Measurements from ENCODE around the gene ATG9B. TPM values are rescaled to one million over a fixed set of nuclear protein-coding genes. Genes with fewer than 3 reads are reported as not detected.

ATG9B gene
- total RNA-seq, 4 donors from 2014 or later = 47.6 to 125 (median 59.8) TPM

DNA sequence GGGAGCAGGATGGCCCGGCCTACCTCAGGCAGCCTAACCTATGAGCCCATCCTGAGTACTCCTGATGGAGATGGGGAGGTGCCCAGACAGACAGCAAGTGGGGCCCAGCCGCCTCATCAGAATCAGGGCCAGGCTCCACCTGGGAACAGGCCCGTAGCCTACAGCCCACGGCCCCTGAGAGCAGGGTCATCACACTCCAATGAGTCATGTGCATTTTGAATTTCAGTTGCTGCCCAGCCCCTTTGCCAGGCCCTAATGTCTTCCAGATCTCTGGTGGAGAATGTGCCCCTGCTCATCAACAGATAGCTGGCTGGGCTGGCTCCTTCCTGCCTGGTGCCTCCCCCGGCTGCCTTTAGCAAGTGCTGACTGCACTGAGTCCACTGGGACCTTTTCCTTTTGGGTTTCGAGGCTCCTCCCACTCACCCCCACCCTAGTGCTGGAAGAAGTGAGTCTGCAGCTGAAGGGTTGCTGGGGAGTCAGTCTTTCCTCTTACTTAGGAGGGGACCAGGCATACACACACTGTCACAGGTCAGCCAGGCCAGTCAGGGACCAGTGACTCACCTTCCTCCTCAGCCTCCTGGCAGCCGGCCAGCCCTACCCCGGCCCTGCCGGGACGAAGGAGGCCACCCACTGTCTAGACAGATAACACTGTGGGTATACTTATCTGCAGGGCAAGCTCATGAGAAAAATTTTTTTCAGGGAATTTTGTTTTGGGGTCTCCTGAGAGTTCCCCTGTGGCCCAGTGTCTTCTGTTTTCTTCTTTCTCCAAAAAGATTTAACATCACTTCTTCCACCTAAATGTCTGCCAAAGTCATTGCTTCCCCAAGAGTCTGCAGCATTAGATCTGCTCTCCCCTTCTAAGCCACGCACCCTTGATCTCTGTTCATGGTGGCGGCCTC lies 14.9 kb upstream of the ATG9B start:
- WGBS, 2 donors = 37 to 48% methylated on average over 12 of the region's 12 CpGs
- TF ChIP-seq POLR2A (IDR thresholded peaks at IDR 0.05) = no peak
- TF ChIP-seq, protein P1, sequence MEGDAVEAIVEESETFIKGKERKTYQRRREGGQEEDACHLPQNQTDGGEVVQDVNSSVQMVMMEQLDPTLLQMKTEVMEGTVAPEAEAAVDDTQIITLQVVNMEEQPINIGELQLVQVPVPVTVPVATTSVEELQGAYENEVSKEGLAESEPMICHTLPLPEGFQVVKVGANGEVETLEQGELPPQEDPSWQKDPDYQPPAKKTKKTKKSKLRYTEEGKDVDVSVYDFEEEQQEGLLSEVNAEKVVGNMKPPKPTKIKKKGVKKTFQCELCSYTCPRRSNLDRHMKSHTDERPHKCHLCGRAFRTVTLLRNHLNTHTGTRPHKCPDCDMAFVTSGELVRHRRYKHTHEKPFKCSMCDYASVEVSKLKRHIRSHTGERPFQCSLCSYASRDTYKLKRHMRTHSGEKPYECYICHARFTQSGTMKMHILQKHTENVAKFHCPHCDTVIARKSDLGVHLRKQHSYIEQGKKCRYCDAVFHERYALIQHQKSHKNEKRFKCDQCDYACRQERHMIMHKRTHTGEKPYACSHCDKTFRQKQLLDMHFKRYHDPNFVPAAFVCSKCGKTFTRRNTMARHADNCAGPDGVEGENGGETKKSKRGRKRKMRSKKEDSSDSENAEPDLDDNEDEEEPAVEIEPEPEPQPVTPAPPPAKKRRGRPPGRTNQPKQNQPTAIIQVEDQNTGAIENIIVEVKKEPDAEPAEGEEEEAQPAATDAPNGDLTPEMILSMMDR (IDR thresholded peaks at IDR 0.05) = no peak
- intact Hi-C loops (cut with DNase I; ENCODE audit: low total_unique reads) = no loop called here
- no peak overlapping the region for H3K4me3 ChIP-seq (ENCODE audit: low read depth, poor library complexity, severe bottlenecking)
- DNase-seq (ENCODE audit: low spot score in 2 of 2) = peak in 1 of 2 donors; percentile 92

DNA sequence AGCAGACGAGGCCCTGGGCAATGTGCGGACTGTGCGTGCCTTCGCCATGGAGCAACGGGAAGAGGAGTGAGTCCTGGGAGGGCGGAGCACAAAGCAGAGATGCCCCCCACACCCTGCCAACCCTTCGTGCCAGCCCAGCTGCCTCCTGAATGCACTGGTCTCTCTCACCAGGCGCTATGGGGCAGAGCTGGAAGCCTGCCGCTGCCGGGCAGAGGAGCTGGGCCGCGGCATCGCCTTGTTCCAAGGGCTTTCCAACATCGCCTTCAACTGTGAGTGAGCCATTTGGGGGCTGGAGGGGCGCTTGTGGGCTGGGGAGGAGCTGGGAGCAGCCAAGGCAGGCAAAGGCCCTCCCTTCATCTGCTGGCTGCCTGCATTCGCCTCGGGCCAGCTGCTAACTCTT lies 11.6 kb upstream of the ATG9B start:
- intact Hi-C loops (cut with DNase I; ENCODE audit: low total_unique reads) = no loop called here
- no peak overlapping the region for H3K4me3 ChIP-seq (ENCODE audit: low read depth, poor library complexity, severe bottlenecking)
- TF ChIP-seq, protein P1 (IDR thresholded peaks at IDR 0.05) = no peak
- TF ChIP-seq POLR2A (IDR thresholded peaks at IDR 0.05) = no peak
- DNase-seq (ENCODE audit: low spot score in 2 of 2) = no peak
- WGBS, 2 donors = 90 to 95% methylated on average over 12 to 14 of the region's 17 CpGs

DNA sequence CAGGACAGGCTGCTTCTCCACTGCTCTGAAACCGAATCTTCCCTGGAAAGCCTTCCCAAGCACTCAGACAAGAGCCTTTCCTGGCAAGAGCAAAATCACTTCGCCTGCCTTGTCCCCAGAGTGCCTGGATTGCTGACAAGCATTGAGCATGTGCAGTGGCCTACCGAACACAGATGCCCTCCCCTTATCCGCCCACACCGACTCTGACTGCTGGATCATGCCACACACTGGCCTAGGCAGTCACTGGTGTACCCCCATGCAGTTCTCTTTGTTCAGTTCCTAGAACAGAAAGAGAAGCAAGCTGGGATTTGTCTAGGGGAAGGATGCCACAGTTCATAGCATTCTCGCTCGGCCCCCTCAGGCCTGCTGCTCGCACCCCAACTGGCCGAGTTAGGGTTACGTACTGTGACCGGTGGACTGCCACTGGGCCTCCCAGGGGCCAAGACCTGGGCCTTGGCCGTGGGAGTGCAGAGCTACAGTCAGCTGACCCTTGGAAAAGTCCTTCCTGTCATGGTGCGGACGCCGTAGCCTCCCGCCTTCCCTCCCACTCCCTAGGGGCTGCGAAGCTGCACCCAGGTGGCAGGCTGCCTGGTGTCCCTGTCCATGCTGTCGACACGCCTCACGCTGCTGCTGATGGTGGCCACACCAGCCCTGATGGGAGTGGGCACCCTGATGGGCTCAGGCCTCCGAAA lies 10.9 kb upstream of the ATG9B start:
- no peak for DNase-seq (ENCODE audit: low spot score in 2 of 2)
- no peak overlapping the region for H3K4me3 ChIP-seq (ENCODE audit: low read depth, poor library complexity, severe bottlenecking)
- intact Hi-C loops (cut with DNase I; ENCODE audit: low total_unique reads) = no loop called here
- WGBS, 2 donors = 89% methylated on average over 21 of the region's 21 CpGs
- TF ChIP-seq POLR2A (IDR thresholded peaks at IDR 0.05) = no peak
- TF ChIP-seq, protein P1 (IDR thresholded peaks at IDR 0.05) = no peak

DNA sequence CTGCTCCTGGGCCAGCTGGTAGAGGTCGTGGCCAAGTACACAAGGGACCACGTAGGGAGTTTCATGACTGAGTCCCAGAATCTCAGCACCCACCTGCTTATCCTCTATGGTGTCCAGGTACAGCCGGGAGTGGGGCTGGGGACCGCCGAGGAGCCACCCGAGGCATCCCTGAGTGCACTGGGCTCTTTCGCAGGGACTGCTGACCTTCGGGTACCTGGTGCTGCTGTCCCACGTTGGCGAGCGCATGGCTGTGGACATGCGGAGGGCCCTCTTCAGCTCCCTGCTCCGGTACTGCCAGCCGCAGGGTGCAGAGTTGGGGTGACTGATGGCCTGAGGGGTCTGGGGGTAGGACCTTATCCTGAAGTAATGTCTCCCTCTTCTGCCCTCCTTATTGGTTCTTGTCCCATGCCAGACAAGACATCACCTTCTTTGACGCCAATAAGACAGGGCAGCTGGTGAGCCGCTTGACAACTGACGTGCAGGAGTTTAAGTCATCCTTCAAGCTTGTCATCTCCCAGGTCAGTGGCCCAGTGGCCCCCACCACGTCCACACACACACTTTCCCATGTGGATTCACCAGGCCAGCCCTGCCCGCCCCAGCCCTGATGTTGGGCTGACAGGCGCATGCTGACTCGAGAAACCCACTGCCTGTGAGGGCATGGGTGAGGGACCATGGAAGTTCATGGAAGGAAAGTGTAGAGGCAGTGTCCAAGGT lies 10.2 kb upstream of the ATG9B start:
- no peak for DNase-seq (ENCODE audit: low spot score in 2 of 2)
- WGBS, 2 donors = 95 to 96% methylated on average over 14 to 18 of the region's 21 CpGs
- TF ChIP-seq, protein P1 (IDR thresholded peaks at IDR 0.05) = no peak
- TF ChIP-seq POLR2A (IDR thresholded peaks at IDR 0.05) = no peak
- H3K4me3 ChIP-seq (ENCODE audit: low read depth, poor library complexity, severe bottlenecking) = no peak overlapping the region
- intact Hi-C loops (cut with DNase I; ENCODE audit: low total_unique reads) = no loop called here

DNA sequence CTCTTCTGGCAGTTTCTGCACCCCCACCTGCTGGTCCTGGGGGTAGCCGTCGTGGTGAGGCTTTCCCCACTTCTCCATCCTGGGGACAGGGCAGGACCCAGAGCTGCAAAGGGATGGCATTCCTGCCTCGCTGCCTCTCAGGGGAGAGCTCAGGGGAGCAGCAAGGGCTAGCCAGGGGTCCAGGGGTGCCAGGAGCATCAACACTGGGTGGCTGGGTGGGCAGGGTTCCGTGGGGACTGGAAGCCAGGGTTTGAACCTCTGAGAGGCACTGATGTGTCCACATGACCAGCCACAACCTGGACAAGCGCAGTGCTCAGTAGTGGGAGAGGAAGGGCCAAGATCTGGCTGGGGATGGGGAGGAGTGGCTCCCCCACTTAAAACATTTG lies 9.6 kb upstream of the ATG9B start:
- no peak overlapping the region for H3K4me3 ChIP-seq (ENCODE audit: low read depth, poor library complexity, severe bottlenecking)
- WGBS, 2 donors = 97% methylated on average over 5 of the region's 5 CpGs
- TF ChIP-seq, protein P1 (IDR thresholded peaks at IDR 0.05) = no peak
- no peak for TF ChIP-seq POLR2A (IDR thresholded peaks at IDR 0.05)
- intact Hi-C loops (cut with DNase I; ENCODE audit: low total_unique reads) = no loop called here
- no peak for DNase-seq (ENCODE audit: low spot score in 2 of 2)
